A549 (cell line): ENCODE results near the gene AKAP6.

Experiments
- CEBPB ChIP-seq, 2 experiments: fragments of >200 bp in 1 of 2; sonication (Bioruptor Twin) in 1 of 2; formaldehyde crosslinking in 1 of 2; IDR thresholded peaks; 2 replicates each; pipeline ENCODE4 v1.6.1; 2012 to 2016
- CHD4 ChIP-seq: fragments of 200-600 bp; sonication (generic); IDR thresholded peaks from 2 replicates; pipeline ENCODE4 v1.6.1; 2016; ENCODE audit warnings: antibody characterized with exemption, mild to moderate bottlenecking, borderline replicate concordance
- SMC3 ChIP-seq: fragments of >200 bp; sonication (Bioruptor Twin); formaldehyde crosslinking; IDR thresholded peaks from 3 replicates; pipeline ENCODE4 v1.6.1; 2018; ENCODE audit warnings: inconsistent platforms
- TF ChIP-seq, protein P1 (sequence below): fragments of 450-650 bp; IDR thresholded peaks from 2 replicates; pipeline ENCODE4 v1.6.1; 2014; ENCODE audit warnings: antibody characterized with exemption
- TF ChIP-seq, protein P2 (sequence below): fragments of >200 bp; sonication (Bioruptor Twin); formaldehyde crosslinking; IDR thresholded peaks from 3 replicates; pipeline ENCODE4 v1.5.1; 2016

DNA sequence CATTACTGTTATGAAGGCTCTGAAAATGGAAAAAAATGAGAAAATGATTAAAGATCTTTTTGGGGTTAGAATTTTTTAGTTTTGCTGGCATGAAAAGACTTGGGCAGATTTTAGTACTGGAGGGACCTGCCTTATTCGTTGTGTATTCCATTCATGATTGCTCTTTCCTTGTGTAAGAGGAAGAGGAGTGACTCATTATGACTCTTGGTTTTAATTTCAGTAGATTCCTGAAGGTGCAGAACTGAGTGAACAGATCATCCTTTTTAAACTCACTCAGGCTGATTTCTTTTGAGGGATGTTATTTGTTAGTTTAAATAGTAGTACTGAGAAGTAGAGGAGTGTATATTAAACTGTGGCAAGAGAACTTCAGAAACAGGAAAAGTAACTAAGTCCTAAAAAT, 41.6 kb downstream of the AKAP6 start:
- TF ChIP-seq, protein P1, sequence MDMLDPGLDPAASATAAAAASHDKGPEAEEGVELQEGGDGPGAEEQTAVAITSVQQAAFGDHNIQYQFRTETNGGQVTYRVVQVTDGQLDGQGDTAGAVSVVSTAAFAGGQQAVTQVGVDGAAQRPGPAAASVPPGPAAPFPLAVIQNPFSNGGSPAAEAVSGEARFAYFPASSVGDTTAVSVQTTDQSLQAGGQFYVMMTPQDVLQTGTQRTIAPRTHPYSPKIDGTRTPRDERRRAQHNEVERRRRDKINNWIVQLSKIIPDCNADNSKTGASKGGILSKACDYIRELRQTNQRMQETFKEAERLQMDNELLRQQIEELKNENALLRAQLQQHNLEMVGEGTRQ = no peak
- no peak for TF ChIP-seq CEBPB (IDR thresholded peaks at IDR 0.05)
- TF ChIP-seq, protein P2, sequence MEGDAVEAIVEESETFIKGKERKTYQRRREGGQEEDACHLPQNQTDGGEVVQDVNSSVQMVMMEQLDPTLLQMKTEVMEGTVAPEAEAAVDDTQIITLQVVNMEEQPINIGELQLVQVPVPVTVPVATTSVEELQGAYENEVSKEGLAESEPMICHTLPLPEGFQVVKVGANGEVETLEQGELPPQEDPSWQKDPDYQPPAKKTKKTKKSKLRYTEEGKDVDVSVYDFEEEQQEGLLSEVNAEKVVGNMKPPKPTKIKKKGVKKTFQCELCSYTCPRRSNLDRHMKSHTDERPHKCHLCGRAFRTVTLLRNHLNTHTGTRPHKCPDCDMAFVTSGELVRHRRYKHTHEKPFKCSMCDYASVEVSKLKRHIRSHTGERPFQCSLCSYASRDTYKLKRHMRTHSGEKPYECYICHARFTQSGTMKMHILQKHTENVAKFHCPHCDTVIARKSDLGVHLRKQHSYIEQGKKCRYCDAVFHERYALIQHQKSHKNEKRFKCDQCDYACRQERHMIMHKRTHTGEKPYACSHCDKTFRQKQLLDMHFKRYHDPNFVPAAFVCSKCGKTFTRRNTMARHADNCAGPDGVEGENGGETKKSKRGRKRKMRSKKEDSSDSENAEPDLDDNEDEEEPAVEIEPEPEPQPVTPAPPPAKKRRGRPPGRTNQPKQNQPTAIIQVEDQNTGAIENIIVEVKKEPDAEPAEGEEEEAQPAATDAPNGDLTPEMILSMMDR = no peak
- no peak for TF ChIP-seq CHD4
- TF ChIP-seq SMC3 = no peak
